Tibial nerve (tissue), 4 donors: ENCODE results near the gene KRABD2.
"Not testable (repeated sequence)": the region's sequence is repeated elsewhere in the genome, so short reads cannot be mapped to it uniquely, and the experiment has no call there.

ENCODE experiments used
- DNase-seq, 2 donors: peaks; one replicate each; pipeline ENCODE4 v3.0.0-alpha.2; 2019; ENCODE audit warnings: low spot score in 2 of 2
- H3K27ac ChIP-seq, 4 donors: fragments of 200-600 bp; sonication (generic) in 3 of 4; one replicate each; pipeline ENCODE4 v1.5.1; 2017 to 2019; ENCODE audit warnings: mild to moderate bottlenecking in 1 of 4
- H3K27me3 ChIP-seq, 2 donors: fragments of 200-600 bp; sonication (generic) in 1 of 2; one replicate each; pipeline versions ENCODE4 v1.5.1 to v1.6.0; 2017 to 2019
- H3K36me3 ChIP-seq, 3 donors: fragments of 200-600 bp; sonication (generic); one replicate each; pipeline ENCODE4 v1.5.1; 2018 to 2019
- H3K4me1 ChIP-seq, 4 donors: fragments of 200-600 bp; sonication (generic) in 3 of 4; one replicate each; pipeline ENCODE4 v1.5.1; 2017 to 2019
- H3K4me3 ChIP-seq, 4 donors: fragments of 200-600 bp; sonication (generic) in 3 of 4; one replicate each; pipeline ENCODE4 v1.5.1; 2017 to 2019; ENCODE audit warnings: mild to moderate bottlenecking in 1 of 4, moderate library complexity in 1 of 4
- H3K9me3 ChIP-seq, 4 donors: fragments of 200-600 bp; sonication (generic) in 3 of 4; one replicate each; pipeline ENCODE4 v1.5.1; 2017 to 2019
- CTCF ChIP-seq, 5 experiments: fragments of 200-600 bp in 3 of 5; fragments of 450-650 bp in 2 of 5; sonication (generic) in 3 of 5; IDR thresholded peaks; one replicate each; pipeline ENCODE4 v1.5.1; 2016 to 2019; ENCODE audit warnings: antibody characterized with exemption in 5 of 5, mild to moderate bottlenecking in 3 of 5, moderate library complexity in 2 of 5
- EP300 ChIP-seq, 2 donors: sonication (generic); formaldehyde crosslinking; IDR thresholded peaks; one replicate each; pipeline ENCODE4 v1.6.1; 2017; ENCODE audit warnings: antibody characterized with exemption in 2 of 2, mild to moderate bottlenecking in 1 of 2
- POLR2A ChIP-seq, 2 donors: fragments of 450-650 bp; IDR thresholded peaks; one replicate each; pipeline ENCODE4 v1.6.1; 2017; ENCODE audit warnings: antibody characterized with exemption in 2 of 2, mild to moderate bottlenecking in 2 of 2, moderate library complexity in 2 of 2
- WGBS, 2 donors: methylation state at CpG; one replicate each; pipeline ENCODE4 v1.1.5; 2018; 5-methylcytosine and 5-hydroxymethylcytosine counted together

The KRABD2 gene

GRCh38 chr17:8377422-8377821 lies 918 bp upstream of the KRABD2 start:
- Histone ChIP-seq H3K36me3 (peaks cover 0 to 55% (median 17%) of the 10 kb centered on the region in 3 donors), H3K27me3 (no peaks in the 10 kb centered on the region), H3K4me1 (peaks cover 0 to 68% (median 27%) of the 10 kb centered on the region in 4 donors), H3K4me3 (no peak overlapping the region), H3K9me3 (no peaks in the 10 kb centered on the region), H3K27ac (peak overlapping the region in 1 of 4 donors; percentile 81)
- WGBS, 2 donors: 85 to 88% methylated on average over 4 of the region's 4 CpGs
- DNase-seq: no peak
- no peak for TF ChIP-seq CTCF (IDR thresholded peaks at IDR 0.05)
- no peak for TF ChIP-seq POLR2A (IDR thresholded peaks at IDR 0.05)
- no peak for TF ChIP-seq EP300 (IDR thresholded peaks at IDR 0.05)

- WGBS, 2 donors: 17 to 19% methylated on average over 18 of the region's 18 CpGs
- DNase-seq: no peak
- TF ChIP-seq CTCF (IDR thresholded peaks at IDR 0.05) (no peak), EP300 (IDR thresholded peaks at IDR 0.05) (no peak), POLR2A (IDR thresholded peaks at IDR 0.05) (no peak)
- Histone ChIP-seq H3K4me1 (peaks cover 0 to 60% (median 12%) of the 10 kb centered on the region in 4 donors), H3K9me3 (no peaks in the 10 kb centered on the region), H3K4me3 (peak overlapping the region; percentile 52 to 77 (median 66)), H3K27me3 (no peaks in the 10 kb centered on the region), H3K36me3 (peaks cover 0 to 53% (median 14%) of the 10 kb centered on the region in 3 donors), H3K27ac (peak overlapping the region; percentile 69 to 91 (median 84))
Observed at GRCh38 chr17:8375738-8376259, 705 bp downstream of the KRABD2 start.

- H3K4me1 ChIP-seq: peaks cover 0 to 44% (median 8%) of the 10 kb centered on the region in 4 donors
- not testable (repeated sequence) for H3K27ac ChIP-seq, H3K4me3 ChIP-seq, DNase-seq, H3K27me3 ChIP-seq, H3K9me3 ChIP-seq
- 95 to 96% methylated on average over 16 to 21 of the region's 26 CpGs for WGBS, 2 donors
- peaks cover 2 to 48% (median 8%) of the 10 kb centered on the region in 3 donors for H3K36me3 ChIP-seq
Observed at GRCh38 chr17:8373856-8374255, 2.6 kb downstream of the KRABD2 start.

GRCh38 chr17:8372422-8372821 lies 4.1 kb downstream of the KRABD2 start:
- no peak for TF ChIP-seq POLR2A (IDR thresholded peaks at IDR 0.05)
- no peak for TF ChIP-seq CTCF (IDR thresholded peaks at IDR 0.05)
- no peak for TF ChIP-seq EP300 (IDR thresholded peaks at IDR 0.05)
- no peaks in the 10 kb centered on the region for H3K27me3 ChIP-seq
- H3K9me3 ChIP-seq: no peaks in the 10 kb centered on the region
- no peak for DNase-seq
- H3K36me3 ChIP-seq: peaks cover under 1 to 43% (median 3%) of the 10 kb centered on the region in 3 donors
- peak overlapping the region in 1 of 4 donors; percentile 47 for H3K27ac ChIP-seq
- peaks cover 0 to 30% (median 8%) of the 10 kb centered on the region in 4 donors for H3K4me1 ChIP-seq
- WGBS, 2 donors: 88 to 93% methylated on average over 7 of the region's 7 CpGs
- no peak overlapping the region for H3K4me3 ChIP-seq

- 59 to 61% methylated on average over 4 of the region's 4 CpGs for WGBS, 2 donors
- Histone ChIP-seq H3K4me1 (peaks cover 0 to 24% (median 8%) of the 10 kb centered on the region in 4 donors), H3K27ac (peak overlapping the region in 1 of 4 donors; percentile 47), H3K27me3 (no peaks in the 10 kb centered on the region), H3K4me3 (no peak overlapping the region), H3K9me3 (no peaks in the 10 kb centered on the region), H3K36me3 (peaks cover 0 to 37% (median 3%) of the 10 kb centered on the region in 3 donors)
- TF ChIP-seq CTCF (IDR thresholded peaks at IDR 0.05) (no peak), EP300 (IDR thresholded peaks at IDR 0.05) (no peak)
- DNase-seq: no peak
Observed at GRCh38 chr17:8371786-8372185, 4.7 kb downstream of the KRABD2 start.
